ENCODE measurements around the gene TRIM41. TPM values are rescaled to one million over a fixed set of nuclear protein-coding genes. Genes with fewer than 3 reads are reported as not detected.
A peak's percentile ranks its signal among the peaks of the same experiment; 100 is the strongest.

TRIM41 gene
- total and polyA plus RNA-seq, 2 of the 13 experiments (the other 11 are each of a cell fraction or from before 2014, with no cell fraction given) = 10.2 to 16.7 TPM

- Histone ChIP-seq H3K9me3 (ENCODE audit: low read length) (no peaks in the 10 kb centered on the region), H3K4me3 (replicated peaks in 1 of 3; ENCODE audit: insufficient read depth in 1 of 3, low read depth in 2 of 3, low read length in 3 of 3) (peak overlapping the region; percentile 56 to 82 (median 67)), H3K79me2 (ENCODE audit: insufficient read depth, low read length) (no peaks in the 10 kb centered on the region), H3K27me3 (ENCODE audit: control insufficient read depth in 1 of 2, insufficient read depth in 2 of 2, low read length in 2 of 2) (peaks cover 4 to 48% of the 10 kb centered on the region in 2 experiments; a peak in 4 of 5 replicates), H2AFZ (ENCODE audit: low read length) (no peak overlapping the region), H4K20me1 (ENCODE audit: insufficient read depth, low read length) (no peaks in the 10 kb centered on the region), H3K4me2 (ENCODE audit: low read depth, low read length) (peak overlapping the region; percentile 97), H3K36me3 (replicated peaks in 1 of 2; ENCODE audit: control insufficient read depth in 1 of 2, insufficient read depth in 2 of 2, low read length in 2 of 2) (no peaks in the 10 kb centered on the region), H3K9ac (ENCODE audit: insufficient read depth, low read depth, low read length) (peak overlapping the region; percentile 3; the same call in 1 of the 2 replicates), H3K27ac (ENCODE audit: extremely low read length, insufficient read depth, low read length) (no peak overlapping the region), H3K4me1 (ENCODE audit: insufficient read depth, low read length) (peaks cover 38% of the 10 kb centered on the region)
- intact Hi-C loops (cut with micrococcal nuclease; ENCODE audit: unreplicated experiment) (loop anchor here (1.0 kb wide), 1 partner anchor 12 kb away; no protein-coding TSS in a partner anchor), in situ Hi-C loops (cut with HindIII; ENCODE audit: extremely low pct_ligation_motif_present, low pct_unique_long_range_greater_than_20kb) (no loop called here)
- no TSS peak for BruUV-seq (replicated peaks)
- 3% methylated on average over 37 of the region's 37 CpGs for WGBS (ENCODE audit: low lambda C conversion rate)
- FAIRE-seq (no peak), ATAC-seq (peak; percentile 19), DNase-seq (ENCODE audit: low spot score) (no peak)
- ChIA-PET CTCF (ENCODE audit: low intra/inter-chr PET ratio, low total read pairs) (no interaction called here), POLR2A (interaction anchor here (0.6 to 7.4 kb wide), 8 partner anchors 9 to 346 kb away, joined by 3 to 104 read pairs (median 18); partner anchors contain the start of genes RACK1 and TRIM41)
- TF ChIP-seq HMGXB3 (CRISPR knock-in tag; IDR thresholded peaks at IDR 0.05; ENCODE audit: borderline replicate concordance) = 0 out of 2 replicates have a peak, but pooled peaks have one; percentile 10
- no peak for TF ChIP-seq REST (IDR thresholded peaks at IDR 0.05; ENCODE audit: borderline replicate concordance in 1 of 2, low read depth in 1 of 2, low read length in 2 of 2)
- no peak for TF ChIP-seq AHR (CRISPR knock-in tag; IDR thresholded peaks at IDR 0.05)
- TF ChIP-seq HOMEZ (CRISPR knock-in tag; IDR thresholded peaks at IDR 0.05; ENCODE audit: low read depth) = no peak
- TF ChIP-seq ZNF547 (CRISPR knock-in tag; IDR thresholded peaks at IDR 0.05) = 0 out of 2 replicates have a peak, but pooled peaks have one; percentile 3
- no peak for TF ChIP-seq E2F1 (CRISPR knock-in tag; IDR thresholded peaks at IDR 0.05)
These were observed 17.1 kb upstream of the TRIM41 start for GRCh38 chr5:181205761-181206649.
